MV-4-11 (cell line): ENCODE results near the gene ADARB2.
"Not testable (repeated sequence)": the region's sequence is repeated elsewhere in the genome, so short reads cannot be mapped to it uniquely, and the experiment has no call there.

Experiments used
- DNase-seq: peaks from one replicate; lab custom pipeline; 2025; lab: John Stamatoyannopoulos, UW

Gene ADARB2

GRCh38 chr10:1408651-1409367, 328.5 kb downstream of the ADARB2 start:
- DNase-seq: no peak

DNA sequence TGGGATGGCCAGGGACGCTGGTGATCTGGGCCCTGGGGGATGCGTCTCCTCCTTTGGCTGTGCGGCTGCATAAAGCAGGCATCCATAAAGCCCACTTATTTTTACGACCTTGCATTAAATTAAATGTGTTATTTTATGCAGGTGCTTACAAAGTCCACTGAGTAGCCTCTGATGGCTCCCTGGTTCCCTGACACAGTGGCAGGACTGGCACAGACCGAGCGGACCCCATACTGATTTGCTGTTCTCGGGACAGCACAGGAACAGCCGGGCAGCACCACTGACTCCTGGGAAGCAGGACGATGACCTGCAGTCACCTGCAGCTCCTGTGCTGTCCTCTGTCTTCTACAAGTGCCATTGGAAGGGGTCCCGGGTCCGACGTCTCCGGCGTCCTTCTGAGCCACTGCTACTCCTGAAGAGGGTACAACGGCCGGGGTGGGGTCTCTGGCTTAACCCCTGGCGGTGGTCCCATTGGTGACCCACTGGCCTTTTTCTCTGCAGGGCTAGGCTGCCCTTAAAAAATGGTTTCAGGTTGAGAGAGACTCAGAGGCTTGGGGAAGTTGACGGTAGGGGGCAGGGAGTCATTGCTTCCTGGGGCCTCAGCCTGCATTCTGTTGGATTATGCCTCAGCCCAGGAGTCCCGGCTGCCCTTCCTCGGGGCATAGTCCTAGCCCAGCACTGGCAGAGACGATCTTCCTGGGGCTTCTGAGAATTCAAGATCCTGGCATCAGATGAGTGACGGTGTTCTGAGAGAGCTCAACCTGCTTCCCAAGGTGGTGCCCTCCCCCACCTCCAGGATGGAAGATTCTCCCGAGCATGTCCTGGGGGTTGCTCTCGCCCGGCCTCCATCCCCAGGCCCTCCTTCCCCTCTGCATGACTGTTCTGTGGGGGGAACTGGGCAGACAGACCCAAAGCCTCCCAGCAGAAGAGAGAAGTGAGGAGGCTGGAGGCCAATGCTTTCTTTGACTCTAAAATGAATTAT, 330.1 kb downstream of the ADARB2 start:
- no peak for DNase-seq

DNA sequence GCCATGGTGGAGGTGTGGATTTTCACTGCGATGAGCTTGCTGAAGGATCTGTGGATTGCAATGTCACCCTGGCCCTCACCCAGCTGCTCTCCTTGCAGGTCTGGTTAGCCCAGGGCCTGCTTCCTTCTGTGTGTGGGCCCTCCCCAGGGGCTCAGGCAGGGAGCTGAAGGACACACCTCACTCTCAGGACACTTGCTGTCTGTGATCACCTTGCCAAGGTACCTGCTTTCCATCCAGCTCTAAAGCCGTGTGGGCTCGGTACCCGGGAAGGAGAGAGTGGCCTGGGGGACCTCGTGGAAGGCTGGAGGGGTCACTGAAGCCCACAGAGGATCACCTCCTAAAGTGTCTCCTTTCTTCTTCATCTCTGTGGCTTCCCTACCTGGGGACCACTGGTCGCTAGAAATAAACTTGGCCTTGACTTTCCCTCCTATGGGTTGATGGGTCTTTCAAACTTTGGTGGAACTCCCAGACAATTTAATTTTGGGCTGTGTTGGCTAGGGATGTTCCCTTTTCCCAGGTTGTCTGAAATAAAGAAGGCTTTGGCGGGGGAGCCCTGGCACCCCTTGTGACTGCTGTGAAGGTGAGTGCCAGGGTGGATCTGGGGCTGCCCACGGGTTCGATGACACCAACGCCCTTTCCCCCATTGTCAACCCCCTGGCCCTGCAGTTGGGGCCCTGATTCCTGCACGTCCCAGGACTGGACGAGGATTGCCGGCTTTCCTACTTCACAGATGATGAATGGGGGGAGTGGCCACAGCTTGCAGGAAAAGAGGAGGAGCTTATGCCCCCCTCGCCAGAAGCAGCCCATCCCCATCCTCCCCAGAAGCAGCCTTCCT, 331.0 kb downstream of the ADARB2 start:
- DNase-seq: no peak

GRCh38 chr10:1404323-1405260, 332.7 kb downstream of the ADARB2 start:
- DNase-seq: no peak

GRCh38 chr10:1403508-1404322, 333.6 kb downstream of the ADARB2 start:
- DNase-seq: no peak

GRCh38 chr10:1402816-1403507, 334.4 kb downstream of the ADARB2 start:
- DNase-seq: no peak

GRCh38 chr10:1402016-1402770, 335.1 kb downstream of the ADARB2 start:
- no peak for DNase-seq

GRCh38 chr10:1401071-1401965, 336.0 kb downstream of the ADARB2 start:
- DNase-seq: no peak

DNA sequence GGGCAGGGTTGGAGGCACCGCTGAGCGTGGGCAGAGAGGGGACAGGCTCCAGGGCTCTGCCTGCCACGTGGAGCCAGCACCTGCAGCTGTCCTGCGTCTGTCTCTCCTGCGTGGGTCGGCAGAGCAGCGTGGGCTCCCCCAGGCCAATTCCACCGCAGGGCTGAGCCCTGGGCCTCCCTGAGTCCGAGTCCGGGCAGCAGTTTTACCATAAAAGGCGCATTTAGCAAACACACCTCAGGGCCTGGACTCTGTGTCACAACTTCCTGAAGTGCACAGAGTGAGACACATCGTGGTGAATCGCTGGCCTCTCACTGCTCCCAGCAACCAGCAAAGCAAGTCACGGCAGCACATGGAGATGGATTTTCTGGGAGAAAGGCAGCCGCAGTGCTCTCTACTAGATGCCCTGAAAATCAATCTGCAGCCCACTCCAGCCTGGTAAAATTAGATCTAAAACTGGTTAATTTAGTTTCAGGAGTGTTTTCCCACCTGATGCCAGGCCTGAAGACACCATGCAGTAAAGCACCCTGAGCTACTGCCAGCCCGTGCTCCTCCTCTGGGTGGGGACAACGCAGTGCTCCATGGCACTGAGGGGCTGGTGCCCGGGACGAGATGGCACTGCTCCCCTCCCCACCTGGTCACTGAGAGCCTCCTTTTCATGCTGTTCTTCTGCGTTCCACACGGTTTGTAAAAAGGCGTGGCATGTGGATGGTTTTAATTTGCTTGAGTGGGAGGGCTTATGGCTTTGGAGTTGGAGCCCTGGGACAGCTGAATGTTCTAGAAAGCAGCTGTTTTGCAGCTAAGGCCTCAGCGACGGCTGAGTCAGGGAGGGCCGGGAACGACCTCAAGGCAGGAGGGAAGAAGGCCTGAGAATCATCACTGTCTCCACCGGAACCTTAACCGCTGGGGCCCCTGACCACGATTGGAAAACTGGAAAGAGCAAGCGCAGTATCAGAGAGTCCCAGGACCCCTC, 336.9 kb downstream of the ADARB2 start:
- no peak for DNase-seq

- DNase-seq: no peak
These were observed 337.8 kb downstream of the ADARB2 start for GRCh38 chr10:1399431-1400100.

DNA sequence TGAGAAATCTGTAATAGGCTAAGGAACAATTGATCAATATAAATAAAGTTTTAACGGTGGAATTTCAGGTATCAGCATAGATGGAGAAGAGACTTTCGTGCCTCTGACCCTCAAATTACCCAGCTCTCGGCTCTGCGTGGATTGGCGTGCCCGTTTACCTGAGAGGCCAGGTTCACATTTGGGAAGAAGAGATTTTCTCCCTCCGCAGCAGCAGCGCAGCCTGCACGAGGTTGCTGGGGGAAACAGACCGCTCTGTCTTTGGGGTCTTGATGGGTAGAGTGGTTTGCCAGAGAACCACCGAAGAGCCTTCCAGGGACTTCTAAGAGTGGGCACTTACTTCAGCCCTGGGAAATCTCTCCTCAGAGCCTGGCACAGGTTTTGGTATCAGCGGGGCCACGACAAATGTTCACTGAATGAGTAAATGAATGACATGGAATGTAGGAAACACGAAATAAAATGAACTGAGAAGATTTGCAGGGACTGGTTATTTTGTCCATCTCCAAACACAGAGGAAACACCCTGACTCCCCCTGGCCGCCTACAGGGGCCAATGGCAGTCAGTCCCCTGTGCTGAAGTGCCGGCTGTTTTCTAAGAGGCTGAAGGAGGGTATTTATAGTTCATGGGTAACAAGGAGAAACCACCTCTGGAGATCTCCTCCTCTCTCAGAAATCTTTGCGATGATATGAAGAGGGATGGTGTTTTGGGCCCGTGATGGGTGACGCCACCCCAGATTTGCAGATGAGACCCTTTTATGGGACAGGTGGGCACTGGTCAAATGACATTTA, 338.5 kb downstream of the ADARB2 start:
- DNase-seq: no peak

GRCh38 chr10:1398116-1398515, 339.2 kb downstream of the ADARB2 start:
- DNase-seq: not testable (repeated sequence)

DNA sequence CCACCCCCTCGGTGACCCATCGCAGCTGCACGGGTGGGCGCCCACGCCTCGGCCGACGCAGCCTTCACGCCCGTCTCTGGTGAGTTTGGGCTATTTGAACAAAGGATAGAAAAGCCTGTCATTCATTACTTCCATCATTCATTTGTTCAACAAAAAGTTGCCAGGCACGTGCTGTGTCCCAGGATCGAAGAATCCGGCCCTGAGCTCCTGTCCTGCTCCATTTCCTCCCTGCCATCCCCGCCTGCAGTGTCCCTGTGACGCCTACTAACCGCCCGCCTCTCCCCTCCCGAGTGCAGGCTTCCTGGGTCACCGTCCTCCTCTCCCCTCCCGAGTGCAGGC, 341.1 kb downstream of the ADARB2 start:
- no peak for DNase-seq

- DNase-seq: no peak
These were observed 341.6 kb downstream of the ADARB2 start for GRCh38 chr10:1395481-1396296.
